Fibroblast of the aortic adventitia (primary cell): ENCODE measurements around the gene FAM98A. TPM values are rescaled to one million over a fixed set of nuclear protein-coding genes. Genes with fewer than 3 reads are reported as not detected.

Source experiments
- DNase-seq: peaks from one replicate; pipeline ENCODE4 v3.0.0-alpha.2; 2010; ENCODE audit warnings: low read depth
- H3K4me3 ChIP-seq: 2 replicates; pipeline ENCODE4 v1.5.1; 2011; ENCODE audit warnings: low read depth, mild to moderate bottlenecking, control low read depth, low read length, moderate library complexity
- CTCF ChIP-seq: IDR thresholded peaks from 2 replicates; pipeline ENCODE4 v1.5.1; 2011; ENCODE audit warnings: mild to moderate bottlenecking, low read length, control low read depth, inconsistent platforms; ENCODE audit not compliant: insufficient read depth
- total RNA-seq: library from RNA; depleted of rRNA; stranded (reverse); fragments of >200 nt; gene quantifications from 2 replicates; pipeline ENCODE4 v1.2.3, GENCODE V29; 2012; ENCODE audit warnings: low replicate concordance

The FAM98A gene
- total RNA-seq, 1 donor: 58.7 TPM

GRCh38 chr2:33598561-33599174 lies 431 bp downstream of the FAM98A start:
- peak overlapping the region; percentile 97 for H3K4me3 ChIP-seq
- no peak for TF ChIP-seq CTCF
- peak; percentile 40 for DNase-seq

- TF ChIP-seq CTCF: no peak
- no peak for DNase-seq
- peak overlapping the region; percentile 1 for H3K4me3 ChIP-seq
These were observed 2.1 kb downstream of the FAM98A start for GRCh38 chr2:33597026-33597425.

GRCh38 chr2:33595385-33595784 lies 3.7 kb downstream of the FAM98A start:
- no peak overlapping the region for H3K4me3 ChIP-seq
- DNase-seq: peak; percentile 16
- no peak for TF ChIP-seq CTCF

GRCh38 chr2:33589444-33589843 lies 9.7 kb downstream of the FAM98A start:
- peak; percentile 46 for DNase-seq
- TF ChIP-seq CTCF: no peak
- no peak overlapping the region for H3K4me3 ChIP-seq

- DNase-seq: peak; percentile 62
- TF ChIP-seq CTCF: no peak
- no peak overlapping the region for H3K4me3 ChIP-seq
These were observed 10.9 kb downstream of the FAM98A start for GRCh38 chr2:33588232-33588631.

GRCh38 chr2:33586766-33587165 lies 12.3 kb downstream of the FAM98A start:
- H3K4me3 ChIP-seq: no peak overlapping the region
- no peak for DNase-seq
- TF ChIP-seq CTCF: no peak

GRCh38 chr2:33583194-33583938 lies 15.7 kb downstream of the FAM98A start:
- TF ChIP-seq CTCF: peak; percentile 87
- no peak overlapping the region for H3K4me3 ChIP-seq
- DNase-seq: peak; percentile 70
